ENCODE data around the gene TFB1M. TPM values are rescaled to one million over a fixed set of nuclear protein-coding genes. Genes with fewer than 3 reads are reported as not detected.
"Not testable (repeated sequence)": the region's sequence is repeated elsewhere in the genome, so short reads cannot be mapped to it uniquely, and the experiment has no call there.

The TFB1M gene
- polyA plus RNA-seq, 2 of the 4 experiments (the other 2 are of a cell fraction) = 9.8 to 19.5 TPM

- FAIRE-seq (no peak), DNase-seq (ENCODE audit: low read depth in 1 of 2, low spot score in 1 of 2) (no peak), ATAC-seq (no peak)
- peaks cover 11% of the 10 kb centered on the region for H3K4me1 ChIP-seq
- ChIA-PET CTCF (interaction anchor here (1.2 kb wide), 1 partner anchor 396 kb away, joined by 3 read pairs; no protein-coding TSS in a partner anchor), POLR2A (no interaction called here)
- no peaks in the 10 kb centered on the region for H3K9me3 ChIP-seq
- H3K4me3 ChIP-seq = no peak overlapping the region
- H3K27ac ChIP-seq = no peak overlapping the region
- H3K4me2 ChIP-seq = no peak overlapping the region
- 91% methylated on average over 7 of the region's 7 CpGs for WGBS (ENCODE audit: missing lambda C conversion rate)
- TF ChIP-seq CBX2 (IDR thresholded peaks at IDR 0.05; ENCODE audit: borderline replicate concordance, low read depth) = no peak
- TF ChIP-seq NR3C1 (IDR thresholded peaks at IDR 0.05) = no peak
- no peak for TF ChIP-seq ZNF302 (CRISPR knock-in tag; IDR thresholded peaks at IDR 0.05)
- no peak for TF ChIP-seq CEBPB (IDR thresholded peaks at IDR 0.05)
- no peak for TF ChIP-seq HOXA7 (CRISPR knock-in tag; IDR thresholded peaks at IDR 0.05)
- no peak for TF ChIP-seq RAD21 (conservative IDR thresholded peaks at IDR 0.05 in 1 of 2, IDR thresholded peaks at IDR 0.05 in 1 of 2)
- TF ChIP-seq RNF2 (IDR thresholded peaks at IDR 0.05; ENCODE audit: borderline replicate concordance, low read depth) = no peak
- TF ChIP-seq HOXB13 (CRISPR knock-in tag; IDR thresholded peaks at IDR 0.05; ENCODE audit: low read depth) = no peak
These were observed 95.0 kb downstream of the TFB1M start for GRCh38 chr6:155219299-155219698.

DNA sequence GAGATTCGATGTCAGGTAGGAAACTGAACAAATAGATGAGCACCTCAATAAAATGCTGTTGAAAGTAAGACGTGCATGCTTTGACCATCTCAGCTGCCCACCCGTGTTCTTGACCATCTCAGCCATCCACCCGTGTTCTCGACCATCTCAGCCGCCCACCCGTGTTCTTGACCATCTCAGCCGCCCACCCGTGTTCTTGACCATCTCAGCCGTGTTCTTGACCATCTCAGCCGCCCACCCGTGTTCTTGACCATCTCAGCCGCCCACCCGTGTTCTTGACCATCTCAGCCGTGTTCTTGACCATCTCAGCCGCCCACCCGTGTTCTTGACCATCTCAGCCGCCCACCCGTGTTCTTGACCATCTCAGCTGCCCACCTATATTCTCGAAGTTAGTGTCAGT lies 95.6 kb downstream of the TFB1M start:
- CTCF ChIA-PET = interaction anchor here (1.2 kb wide), 1 partner anchor 396 kb away, joined by 3 read pairs; no protein-coding TSS in a partner anchor
- H3K9me3 ChIP-seq; H3K4me3 ChIP-seq; FAIRE-seq; POLR2A ChIA-PET; H3K27ac ChIP-seq; DNase-seq (ENCODE audit: low read depth in 1 of 2, low spot score in 1 of 2); ATAC-seq; H3K4me2 ChIP-seq; H3K4me1 ChIP-seq: not testable (repeated sequence)
- WGBS (ENCODE audit: missing lambda C conversion rate) = 87% methylated on average over 17 of the region's 20 CpGs

DNA sequence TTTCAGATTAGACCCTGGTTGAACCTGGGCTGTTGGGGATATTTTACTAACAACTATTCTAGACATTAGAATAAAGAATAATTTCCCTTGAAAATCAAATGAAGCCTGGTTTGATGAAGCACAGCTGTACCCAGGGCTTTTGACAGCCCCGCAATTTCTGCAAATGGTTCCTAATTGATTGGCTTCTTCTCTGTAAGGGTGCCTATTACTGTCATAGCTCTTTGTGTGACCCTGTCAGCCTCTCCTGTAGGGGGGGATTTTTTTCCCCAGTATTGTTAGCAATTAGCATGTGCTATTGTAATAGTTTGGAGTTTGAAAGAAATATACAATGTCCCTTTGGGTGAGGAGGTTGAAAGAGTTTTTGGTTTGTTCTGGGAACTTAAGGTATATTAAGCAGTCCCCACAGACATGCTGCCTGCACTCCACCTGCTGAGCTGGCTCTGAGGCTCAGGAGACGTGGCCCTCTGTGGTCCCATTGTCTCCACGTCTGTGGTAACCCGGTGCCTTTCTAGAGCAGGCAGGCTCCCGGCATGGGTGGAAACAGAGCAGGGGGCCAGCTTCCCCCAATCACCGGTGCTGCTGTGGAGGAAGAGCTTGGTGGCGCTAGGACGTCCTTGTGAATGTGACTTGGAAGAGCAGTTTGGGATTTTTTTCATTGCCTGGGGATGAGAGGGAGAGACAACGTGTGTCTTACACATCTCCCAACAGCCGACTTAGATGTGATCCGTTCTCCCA lies 97.8 kb downstream of the TFB1M start:
- Histone ChIP-seq H3K9me3 (no peaks in the 10 kb centered on the region), H3K4me1 (no peaks in the 10 kb centered on the region; the same call in 2 of the 3 replicates), H3K4me2 (no peak overlapping the region), H3K27ac (no peak overlapping the region), H3K4me3 (no peak overlapping the region)
- ATAC-seq (no peak), DNase-seq (ENCODE audit: low read depth in 1 of 2, low spot score in 1 of 2) (no peak), FAIRE-seq (no peak)
- WGBS (ENCODE audit: missing lambda C conversion rate) = 77% methylated on average over 11 of the region's 11 CpGs
- ChIA-PET CTCF (interaction anchor here (1.2 to 1.4 kb wide), 3 partner anchors 9 to 31 kb away, joined by 3 read pairs; no protein-coding TSS in a partner anchor), POLR2A (no interaction called here)
- TF ChIP-seq ZC3H11A (IDR thresholded peaks at IDR 0.05) (no peak), CHD4 (IDR thresholded peaks at IDR 0.05; ENCODE audit: borderline replicate concordance) (no peak), POLR2AphosphoS2 (conservative IDR thresholded peaks at IDR 0.05; ENCODE audit: low read length) (no peak), NFE2L2 (conservative IDR thresholded peaks at IDR 0.05; ENCODE audit: low read length) (no peak), HOXB5 (CRISPR knock-in tag; IDR thresholded peaks at IDR 0.05) (no peak), TP53 (CRISPR knock-in tag; IDR thresholded peaks at IDR 0.05) (no peak), HOXA7 (CRISPR knock-in tag; IDR thresholded peaks at IDR 0.05) (no peak), PBX3 (IDR thresholded peaks at IDR 0.05) (no peak), MAX (IDR thresholded peaks at IDR 0.05) (no peak), SMC3 (IDR thresholded peaks at IDR 0.05) (no peak), JUN (IDR thresholded peaks at IDR 0.05) (no peak), ESRRA (IDR thresholded peaks at IDR 0.05; ENCODE audit: borderline replicate concordance, low read length) (no peak), BHLHE40 (IDR thresholded peaks at IDR 0.05; ENCODE audit: low read depth, low read length) (no peak), FOSL2 (IDR thresholded peaks at IDR 0.05) (no peak), FOSL2 (CRISPR knock-in tag; IDR thresholded peaks at IDR 0.05) (no peak), KDM1A (IDR thresholded peaks at IDR 0.05; ENCODE audit: low read depth) (no peak)
- TF ChIP-seq, protein P1, sequence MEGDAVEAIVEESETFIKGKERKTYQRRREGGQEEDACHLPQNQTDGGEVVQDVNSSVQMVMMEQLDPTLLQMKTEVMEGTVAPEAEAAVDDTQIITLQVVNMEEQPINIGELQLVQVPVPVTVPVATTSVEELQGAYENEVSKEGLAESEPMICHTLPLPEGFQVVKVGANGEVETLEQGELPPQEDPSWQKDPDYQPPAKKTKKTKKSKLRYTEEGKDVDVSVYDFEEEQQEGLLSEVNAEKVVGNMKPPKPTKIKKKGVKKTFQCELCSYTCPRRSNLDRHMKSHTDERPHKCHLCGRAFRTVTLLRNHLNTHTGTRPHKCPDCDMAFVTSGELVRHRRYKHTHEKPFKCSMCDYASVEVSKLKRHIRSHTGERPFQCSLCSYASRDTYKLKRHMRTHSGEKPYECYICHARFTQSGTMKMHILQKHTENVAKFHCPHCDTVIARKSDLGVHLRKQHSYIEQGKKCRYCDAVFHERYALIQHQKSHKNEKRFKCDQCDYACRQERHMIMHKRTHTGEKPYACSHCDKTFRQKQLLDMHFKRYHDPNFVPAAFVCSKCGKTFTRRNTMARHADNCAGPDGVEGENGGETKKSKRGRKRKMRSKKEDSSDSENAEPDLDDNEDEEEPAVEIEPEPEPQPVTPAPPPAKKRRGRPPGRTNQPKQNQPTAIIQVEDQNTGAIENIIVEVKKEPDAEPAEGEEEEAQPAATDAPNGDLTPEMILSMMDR (IDR thresholded peaks at IDR 0.05) = no peak
- TF ChIP-seq, protein P2, sequence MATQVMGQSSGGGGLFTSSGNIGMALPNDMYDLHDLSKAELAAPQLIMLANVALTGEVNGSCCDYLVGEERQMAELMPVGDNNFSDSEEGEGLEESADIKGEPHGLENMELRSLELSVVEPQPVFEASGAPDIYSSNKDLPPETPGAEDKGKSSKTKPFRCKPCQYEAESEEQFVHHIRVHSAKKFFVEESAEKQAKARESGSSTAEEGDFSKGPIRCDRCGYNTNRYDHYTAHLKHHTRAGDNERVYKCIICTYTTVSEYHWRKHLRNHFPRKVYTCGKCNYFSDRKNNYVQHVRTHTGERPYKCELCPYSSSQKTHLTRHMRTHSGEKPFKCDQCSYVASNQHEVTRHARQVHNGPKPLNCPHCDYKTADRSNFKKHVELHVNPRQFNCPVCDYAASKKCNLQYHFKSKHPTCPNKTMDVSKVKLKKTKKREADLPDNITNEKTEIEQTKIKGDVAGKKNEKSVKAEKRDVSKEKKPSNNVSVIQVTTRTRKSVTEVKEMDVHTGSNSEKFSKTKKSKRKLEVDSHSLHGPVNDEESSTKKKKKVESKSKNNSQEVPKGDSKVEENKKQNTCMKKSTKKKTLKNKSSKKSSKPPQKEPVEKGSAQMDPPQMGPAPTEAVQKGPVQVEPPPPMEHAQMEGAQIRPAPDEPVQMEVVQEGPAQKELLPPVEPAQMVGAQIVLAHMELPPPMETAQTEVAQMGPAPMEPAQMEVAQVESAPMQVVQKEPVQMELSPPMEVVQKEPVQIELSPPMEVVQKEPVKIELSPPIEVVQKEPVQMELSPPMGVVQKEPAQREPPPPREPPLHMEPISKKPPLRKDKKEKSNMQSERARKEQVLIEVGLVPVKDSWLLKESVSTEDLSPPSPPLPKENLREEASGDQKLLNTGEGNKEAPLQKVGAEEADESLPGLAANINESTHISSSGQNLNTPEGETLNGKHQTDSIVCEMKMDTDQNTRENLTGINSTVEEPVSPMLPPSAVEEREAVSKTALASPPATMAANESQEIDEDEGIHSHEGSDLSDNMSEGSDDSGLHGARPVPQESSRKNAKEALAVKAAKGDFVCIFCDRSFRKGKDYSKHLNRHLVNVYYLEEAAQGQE (IDR thresholded peaks at IDR 0.05) = no peak

Measured in A549 (cell line).